OCI-LY3 (cell line): Measurements from ENCODE around the gene PCDH15.

ENCODE experiments used
- EZH2phosphoT487 ChIP-seq: fragments of 200-600 bp; shearing (Covaris generic); IDR thresholded peaks from 2 replicates; pipeline ENCODE4 v1.6.1; 2018; ENCODE audit warnings: antibody characterized with exemption, mixed run types, low read depth
- TF ChIP-seq, protein P1 (sequence below): fragments of 200-600, 300-600 bp; sonication (generic); IDR thresholded peaks from 2 replicates; pipeline ENCODE4 v1.5.1; 2014; ENCODE audit warnings: antibody characterized with exemption, low read length, low read depth

- TF ChIP-seq, protein P1, sequence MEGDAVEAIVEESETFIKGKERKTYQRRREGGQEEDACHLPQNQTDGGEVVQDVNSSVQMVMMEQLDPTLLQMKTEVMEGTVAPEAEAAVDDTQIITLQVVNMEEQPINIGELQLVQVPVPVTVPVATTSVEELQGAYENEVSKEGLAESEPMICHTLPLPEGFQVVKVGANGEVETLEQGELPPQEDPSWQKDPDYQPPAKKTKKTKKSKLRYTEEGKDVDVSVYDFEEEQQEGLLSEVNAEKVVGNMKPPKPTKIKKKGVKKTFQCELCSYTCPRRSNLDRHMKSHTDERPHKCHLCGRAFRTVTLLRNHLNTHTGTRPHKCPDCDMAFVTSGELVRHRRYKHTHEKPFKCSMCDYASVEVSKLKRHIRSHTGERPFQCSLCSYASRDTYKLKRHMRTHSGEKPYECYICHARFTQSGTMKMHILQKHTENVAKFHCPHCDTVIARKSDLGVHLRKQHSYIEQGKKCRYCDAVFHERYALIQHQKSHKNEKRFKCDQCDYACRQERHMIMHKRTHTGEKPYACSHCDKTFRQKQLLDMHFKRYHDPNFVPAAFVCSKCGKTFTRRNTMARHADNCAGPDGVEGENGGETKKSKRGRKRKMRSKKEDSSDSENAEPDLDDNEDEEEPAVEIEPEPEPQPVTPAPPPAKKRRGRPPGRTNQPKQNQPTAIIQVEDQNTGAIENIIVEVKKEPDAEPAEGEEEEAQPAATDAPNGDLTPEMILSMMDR, result no peak
- TF ChIP-seq EZH2phosphoT487, result no peak
Observed at GRCh38 chr10:54067361-54067760, 733.7 kb downstream of the PCDH15 start.
